A549 (cell line): ENCODE data around the gene SMIM28. TPM values are rescaled to one million over a fixed set of nuclear protein-coding genes. Genes with fewer than 3 reads are reported as not detected.

Experiments
- ATAC-seq, 2 experiments: fragments of 200-7000 bp in 1 of 2; fragments of >200 bp in 1 of 2; cut with Nextera tagmentation in 1 of 2; cut with Tn5 transposase in 1 of 2; 3 replicates each; pipeline versions ENCODE4 v1.8.0 to v1.9.1; 2018 to 2020; ENCODE audit warnings: mild to moderate bottlenecking in 1 of 2, moderate library complexity in 1 of 2
- CTCF ChIA-PET: fragments of 300-600 bp; sonication (Branson Sonifier 250); formaldehyde crosslinking; extraction: SDS; loops from one replicate; lab custom pipeline; 2021; ENCODE audit warnings: antibody characterized with exemption, inconsistent platforms; lab: Yijun Ruan, JAX
- POLR2A ChIA-PET: fragments of 350-600 bp; formaldehyde crosslinking; extraction: SDS; loops from one replicate; lab custom pipeline; 2021; ENCODE audit warnings: antibody characterized with exemption, inconsistent platforms; lab: Yijun Ruan, JAX
- DNase-seq, 2 experiments: peaks; one replicate each; pipeline versions ENCODE4 v3.0.0 to v3.0.0-alpha.2; 2011 to 2016; ENCODE audit warnings: low read depth in 1 of 2, low spot score in 1 of 2
- FAIRE-seq: peaks from 2 replicates; lab custom pipeline; 2011; peaks lifted over from hg19 to GRCh38; lab: Jason Lieb, UNC
- H3K27ac ChIP-seq, 2 experiments: fragments of >200 bp; sonication (Bioruptor Twin); formaldehyde crosslinking; 3 replicates each; pipeline ENCODE4 v1.5.1; 2016 to 2017
- H3K4me1 ChIP-seq: fragments of >200 bp; sonication (Bioruptor Twin); formaldehyde crosslinking; 3 replicates; pipeline ENCODE4 v1.6.1; 2016
- H3K4me2 ChIP-seq: fragments of >200 bp; sonication (Bioruptor Twin); formaldehyde crosslinking; 3 replicates; pipeline ENCODE4 v1.6.1; 2016
- H3K4me3 ChIP-seq: fragments of >200 bp; sonication (Bioruptor Twin); formaldehyde crosslinking; 3 replicates; pipeline ENCODE4 v1.5.1; 2016
- H3K9me3 ChIP-seq: fragments of >200 bp; sonication (Bioruptor Twin); formaldehyde crosslinking; 3 replicates; pipeline ENCODE4 v1.6.1; 2016
- ATOH8 ChIP-seq: fragments of 250-450 bp; sonication (Bioruptor Pico); IDR thresholded peaks from 2 replicates; pipeline ENCODE4 v1.5.0; 2020; ENCODE audit warnings: low read depth, mild to moderate bottlenecking, moderate library complexity
- BHLHE40 ChIP-seq: IDR thresholded peaks from 2 replicates; pipeline ENCODE4 v1.6.1; 2012; ENCODE audit warnings: low read depth, low read length, inconsistent platforms
- CBX8 ChIP-seq: fragments of 200-600 bp; sonication (generic); IDR thresholded peaks from 2 replicates; pipeline ENCODE4 v1.6.1; 2016
- CEBPB ChIP-seq, 2 experiments: fragments of >200 bp in 1 of 2; sonication (Bioruptor Twin) in 1 of 2; formaldehyde crosslinking in 1 of 2; IDR thresholded peaks; 2 replicates each; pipeline ENCODE4 v1.6.1; 2012 to 2016
- CHD4 ChIP-seq: fragments of 200-600 bp; sonication (generic); IDR thresholded peaks from 2 replicates; pipeline ENCODE4 v1.6.1; 2016; ENCODE audit warnings: antibody characterized with exemption, mild to moderate bottlenecking, borderline replicate concordance
- E2F6 ChIP-seq: IDR thresholded peaks from 2 replicates; pipeline ENCODE4 v1.6.1; 2012; ENCODE audit warnings: low read depth, borderline replicate concordance
- ELK1 ChIP-seq: fragments of 150-350 bp; IDR thresholded peaks from 2 replicates; pipeline ENCODE4 v1.6.1; 2014; ENCODE audit warnings: low read depth, mild to moderate bottlenecking, low read length
- FOSL2 ChIP-seq, 2 experiments: fragments of 450-650 bp in 1 of 2; fragments of >200 bp in 1 of 2; sonication (Bioruptor Twin) in 1 of 2; formaldehyde crosslinking; IDR thresholded peaks; 2 replicates each; pipeline versions ENCODE4 v1.5.0 to v1.6.1; 2016 to 2020; ENCODE audit warnings: mild to moderate bottlenecking in 1 of 2, moderate library complexity in 1 of 2
- FOXS1 ChIP-seq: fragments of 250-450 bp; sonication (Bioruptor Pico); IDR thresholded peaks from 2 replicates; pipeline ENCODE4 v1.5.0; 2020; ENCODE audit warnings: mild to moderate bottlenecking, moderate library complexity
- HES2 ChIP-seq: fragments of >200 bp; sonication (Bioruptor Twin); formaldehyde crosslinking; IDR thresholded peaks from 2 replicates; pipeline ENCODE4 v1.6.1; 2016
- HOXA7 ChIP-seq: fragments of 250-450 bp; sonication (Bioruptor Pico); IDR thresholded peaks from 2 replicates; pipeline ENCODE4 v1.5.0; 2020; ENCODE audit warnings: mild to moderate bottlenecking, moderate library complexity
- HOXB13 ChIP-seq: fragments of 250-450 bp; sonication (Bioruptor Pico); IDR thresholded peaks from 2 replicates; pipeline ENCODE4 v1.5.0; 2020; ENCODE audit warnings: low read depth, mild to moderate bottlenecking, moderate library complexity
- JUNB ChIP-seq: fragments of >200 bp; sonication (Bioruptor Twin); formaldehyde crosslinking; IDR thresholded peaks from 2 replicates; pipeline ENCODE4 v1.6.1; 2016
- KDM1A ChIP-seq: fragments of 200-600 bp; sonication (generic); IDR thresholded peaks from 2 replicates; pipeline ENCODE4 v1.6.1; 2016; ENCODE audit warnings: low read depth, mild to moderate bottlenecking
- MAFK ChIP-seq: fragments of 450-650 bp; IDR thresholded peaks from 2 replicates; pipeline ENCODE4 v1.6.1; 2014; ENCODE audit not compliant: partially characterized antibody
- MAX ChIP-seq: IDR thresholded peaks from 2 replicates; pipeline ENCODE4 v1.6.1; 2012
- MYC ChIP-seq: IDR thresholded peaks from 2 replicates; pipeline ENCODE4 v1.6.1; 2012; ENCODE audit warnings: mild to moderate bottlenecking, inconsistent platforms, low read length, improper control_type of control experiment, borderline replicate concordance
- NFE2L2 ChIP-seq: fragments of 150-350 bp; conservative IDR thresholded peaks from 2 replicates; pipeline ENCODE4 v1.6.1; 2014; ENCODE audit warnings: low read length
- PBX3 ChIP-seq: IDR thresholded peaks from 2 replicates; pipeline ENCODE4 v1.6.1; 2012
- PHF8 ChIP-seq: fragments of 200-600 bp; sonication (generic); IDR thresholded peaks from 2 replicates; pipeline ENCODE4 v1.6.1; 2016; ENCODE audit warnings: low read depth, mild to moderate bottlenecking, antibody characterized with exemption, moderate library complexity, borderline replicate concordance
- POLR2A ChIP-seq: IDR thresholded peaks from 2 replicates; pipeline ENCODE4 v1.6.1; 2012; ENCODE audit warnings: mild to moderate bottlenecking, low read length
- RFX5 ChIP-seq: fragments of 450-650 bp; IDR thresholded peaks from 2 replicates; pipeline ENCODE4 v1.7.1; 2014; ENCODE audit warnings: antibody characterized with exemption, mild to moderate bottlenecking, moderate library complexity
- SMC3 ChIP-seq: fragments of >200 bp; sonication (Bioruptor Twin); formaldehyde crosslinking; IDR thresholded peaks from 3 replicates; pipeline ENCODE4 v1.6.1; 2018; ENCODE audit warnings: inconsistent platforms
- SREBF2 ChIP-seq: fragments of 450-650 bp; IDR thresholded peaks from 2 replicates; pipeline ENCODE4 v1.6.1; 2014; ENCODE audit warnings: mild to moderate bottlenecking, moderate library complexity
- USF2 ChIP-seq: fragments of 450-650 bp; IDR thresholded peaks from 2 replicates; pipeline ENCODE4 v1.6.1; 2014; ENCODE audit warnings: antibody characterized with exemption
- ZC3H11A ChIP-seq: fragments of 450-650 bp; IDR thresholded peaks from 2 replicates; pipeline ENCODE4 v1.6.1; 2014; ENCODE audit warnings: antibody characterized with exemption, mild to moderate bottlenecking
- ZNF302 ChIP-seq: fragments of 250-450 bp; sonication (Bioruptor Pico); IDR thresholded peaks from 2 replicates; pipeline ENCODE4 v1.9.0; 2021; ENCODE audit warnings: inconsistent platforms, mild to moderate bottlenecking, moderate library complexity
- WGBS: methylation state at CpG from one replicate; pipeline ENCODE4 v1.1.6; 2017; ENCODE audit errors: missing lambda C conversion rate; 5-methylcytosine and 5-hydroxymethylcytosine counted together
- polyA plus RNA-seq, 4 experiments: library from polyadenylated mRNA; depleted of rRNA in 3 of 4; stranded (reverse); fragments of >200 nt; fragmentation: RNase III in 1 of 4; extraction: RNeasy Plus Mini Kit Qiagen cat#74134 plus additional on column Dnase treatment in 1 of 4; gene quantifications; 2 replicates in 3 of 4; 3 replicates in 1 of 4; pipeline ENCODE4 v1.2.3, GENCODE V29; 2011 to 2017

Gene SMIM28
- polyA plus RNA-seq, 2 of the 4 experiments (the other 2 are of a cell fraction) = not detected

GRCh38 chr6:138382498-138383265 is 5.0 kb downstream of the SMIM28 start:
- no peak overlapping the region for H3K27ac ChIP-seq
- no peak overlapping the region for H3K4me3 ChIP-seq
- no peak for TF ChIP-seq ZC3H11A
- TF ChIP-seq CBX8 = no peak
- TF ChIP-seq KDM1A = no peak
- no peak for TF ChIP-seq HOXB13 (CRISPR knock-in tag)
- ATAC-seq (no peak), FAIRE-seq (no peak), DNase-seq (no peak)
- H3K4me2 ChIP-seq = no peak overlapping the region
- CTCF ChIA-PET = no interaction called here
- WGBS = 90% methylated on average over 4 of the region's 8 CpGs
- no peaks in the 10 kb centered on the region for H3K9me3 ChIP-seq
- no peaks in the 10 kb centered on the region for H3K4me1 ChIP-seq
- POLR2A ChIA-PET = no interaction called here

- ATAC-seq = no peak
- no peak for FAIRE-seq
- H3K27ac ChIP-seq = no peak overlapping the region
- CTCF ChIA-PET = no interaction called here
- no peak overlapping the region for H3K4me2 ChIP-seq
- 54% methylated on average over 3 of the region's 3 CpGs for WGBS
- H3K9me3 ChIP-seq = no peaks in the 10 kb centered on the region
- no peak for TF ChIP-seq RFX5
- TF ChIP-seq FOXS1 (CRISPR knock-in tag) = no peak
- no peak for TF ChIP-seq HES2
- TF ChIP-seq ELK1 = no peak
- TF ChIP-seq CHD4 = no peak
- TF ChIP-seq CEBPB (IDR thresholded peaks at IDR 0.05) = no peak
- TF ChIP-seq JUNB = no peak
- TF ChIP-seq SMC3 = no peak
- POLR2A ChIA-PET = no interaction called here
- no peaks in the 10 kb centered on the region for H3K4me1 ChIP-seq
- DNase-seq = no peak
- no peak overlapping the region for H3K4me3 ChIP-seq
Observed at GRCh38 chr6:138383776-138384175, 6.1 kb downstream of the SMIM28 start.

- Histone ChIP-seq H3K4me1 (no peaks in the 10 kb centered on the region), H3K9me3 (no peaks in the 10 kb centered on the region), H3K4me2 (no peak overlapping the region), H3K4me3 (no peak overlapping the region), H3K27ac (no peak overlapping the region)
- DNase-seq (no peak), ATAC-seq (no peak), FAIRE-seq (no peak)
- ChIA-PET POLR2A (no interaction called here), CTCF (no interaction called here)
- WGBS = 92% methylated on average over 3 of the region's 3 CpGs
- TF ChIP-seq MAFK (no peak), POLR2A (no peak), ZNF302 (CRISPR knock-in tag) (no peak), HOXA7 (CRISPR knock-in tag) (no peak), BHLHE40 (no peak), SREBF2 (no peak), ATOH8 (CRISPR knock-in tag) (no peak), CHD4 (no peak), MYC (no peak), FOSL2 (IDR thresholded peaks at IDR 0.05) (no peak), FOSL2 (CRISPR knock-in tag; IDR thresholded peaks at IDR 0.05) (no peak), USF2 (no peak), PHF8 (no peak), ELK1 (no peak), E2F6 (no peak), PBX3 (no peak), NFE2L2 (no peak), MAX (no peak)
Observed at GRCh38 chr6:138386897-138387296, 9.2 kb downstream of the SMIM28 start.
